Fibroblast of lung (primary cell): ENCODE results near the gene GON4L.

Experiments
- EZH2 ChIP-seq: IDR thresholded peaks from 2 replicates; pipeline ENCODE4 v1.5.1; 2012; ENCODE audit warnings: low read length, control low read depth, mild to moderate bottlenecking; ENCODE audit errors: missing control alignments
- TF ChIP-seq, protein P1 (sequence below), 2 donors: IDR thresholded peaks in 1 of 2; conservative IDR thresholded peaks in 1 of 2; 1 replicate in 1 of 2; 2 replicates in 1 of 2; pipeline ENCODE4 v1.5.1; 2011 to 2012; ENCODE audit warnings: low read length in 2 of 2, control low read depth in 1 of 2, inconsistent platforms in 1 of 2, low read depth in 1 of 2, mild to moderate bottlenecking in 1 of 2

DNA sequence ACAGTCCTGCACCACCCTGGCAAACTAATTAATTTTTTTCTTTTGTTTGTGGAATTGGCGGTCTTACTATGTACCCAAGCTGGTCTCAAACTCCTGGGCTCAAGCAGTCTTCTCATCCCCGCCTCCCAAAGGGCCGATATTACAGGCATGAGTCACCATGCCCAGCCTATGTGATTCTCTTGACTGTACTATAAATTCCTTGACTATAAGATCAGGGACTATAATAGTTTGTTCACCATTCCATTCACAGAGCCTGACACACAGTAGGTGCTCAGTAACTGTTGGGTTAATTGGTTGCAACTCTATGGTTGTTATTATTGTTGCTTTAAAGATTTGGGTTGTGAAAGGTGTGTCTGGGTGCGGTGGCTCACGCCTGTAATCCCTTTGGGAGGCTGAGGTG is 150.9 kb downstream of the GON4L start:
- TF ChIP-seq, protein P1, sequence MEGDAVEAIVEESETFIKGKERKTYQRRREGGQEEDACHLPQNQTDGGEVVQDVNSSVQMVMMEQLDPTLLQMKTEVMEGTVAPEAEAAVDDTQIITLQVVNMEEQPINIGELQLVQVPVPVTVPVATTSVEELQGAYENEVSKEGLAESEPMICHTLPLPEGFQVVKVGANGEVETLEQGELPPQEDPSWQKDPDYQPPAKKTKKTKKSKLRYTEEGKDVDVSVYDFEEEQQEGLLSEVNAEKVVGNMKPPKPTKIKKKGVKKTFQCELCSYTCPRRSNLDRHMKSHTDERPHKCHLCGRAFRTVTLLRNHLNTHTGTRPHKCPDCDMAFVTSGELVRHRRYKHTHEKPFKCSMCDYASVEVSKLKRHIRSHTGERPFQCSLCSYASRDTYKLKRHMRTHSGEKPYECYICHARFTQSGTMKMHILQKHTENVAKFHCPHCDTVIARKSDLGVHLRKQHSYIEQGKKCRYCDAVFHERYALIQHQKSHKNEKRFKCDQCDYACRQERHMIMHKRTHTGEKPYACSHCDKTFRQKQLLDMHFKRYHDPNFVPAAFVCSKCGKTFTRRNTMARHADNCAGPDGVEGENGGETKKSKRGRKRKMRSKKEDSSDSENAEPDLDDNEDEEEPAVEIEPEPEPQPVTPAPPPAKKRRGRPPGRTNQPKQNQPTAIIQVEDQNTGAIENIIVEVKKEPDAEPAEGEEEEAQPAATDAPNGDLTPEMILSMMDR (conservative IDR thresholded peaks at IDR 0.05 in 1 of 2, IDR thresholded peaks at IDR 0.05 in 1 of 2; ENCODE audit: low read depth in 1 of 2, low read length in 2 of 2) = no peak
- TF ChIP-seq EZH2 = no peak
